HEK293T (cell line): Measurements from ENCODE around the gene TTLL6.
"Not testable (repeated sequence)": the region's sequence is repeated elsewhere in the genome, so short reads cannot be mapped to it uniquely, and the experiment has no call there.

Experiments
- CTCF ChIA-PET: fragments of 350-600 bp; formaldehyde crosslinking; extraction: SDS; loops from one replicate; lab custom pipeline; 2021; ENCODE audit warnings: antibody characterized with exemption, inconsistent platforms; lab: Yijun Ruan, JAX
- POLR2A ChIA-PET: fragments of 350-600 bp; formaldehyde crosslinking; extraction: SDS; loops from one replicate; lab custom pipeline; 2020; ENCODE audit warnings: antibody characterized with exemption, inconsistent platforms; lab: Yijun Ruan, JAX
- DNase-seq: peaks from one replicate; pipeline ENCODE4 v3.0.0; 2012; ENCODE audit warnings: mixed read lengths; ENCODE audit errors: extremely low spot score
- ARNT ChIP-seq: fragments of 450-650 bp; IDR thresholded peaks from 2 replicates; pipeline ENCODE4 v1.6.1; 2017; ENCODE audit warnings: mild to moderate bottlenecking
- BHLHE40 ChIP-seq: fragments of 450-650 bp; IDR thresholded peaks from 2 replicates; pipeline ENCODE4 v1.6.1; 2016; ENCODE audit warnings: mild to moderate bottlenecking, moderate library complexity, borderline replicate concordance
- CTBP1 ChIP-seq: fragments of 450-650 bp; IDR thresholded peaks from 2 replicates; pipeline ENCODE4 v1.6.1; 2016; ENCODE audit warnings: borderline replicate concordance
- ELF4 ChIP-seq: fragments of 450-650 bp; IDR thresholded peaks from 2 replicates; pipeline ENCODE4 v1.6.1; 2017; ENCODE audit warnings: antibody characterized with exemption
- FOXA1 ChIP-seq: fragments of 450-650 bp; IDR thresholded peaks from 2 replicates; pipeline ENCODE4 v1.6.1; 2016; ENCODE audit warnings: mild to moderate bottlenecking
- FOXK2 ChIP-seq: fragments of 450-650 bp; IDR thresholded peaks from 2 replicates; pipeline ENCODE4 v1.6.1; 2016; ENCODE audit warnings: mild to moderate bottlenecking
- FOXM1 ChIP-seq: fragments of 450-650 bp; IDR thresholded peaks from 2 replicates; pipeline ENCODE4 v1.6.1; 2017; ENCODE audit warnings: mild to moderate bottlenecking, borderline replicate concordance
- HDGF ChIP-seq: fragments of 450-650 bp; IDR thresholded peaks from 2 replicates; pipeline ENCODE4 v1.6.1; 2017; ENCODE audit warnings: antibody characterized with exemption, borderline replicate concordance
- L3MBTL2 ChIP-seq: fragments of 450-650 bp; conservative IDR thresholded peaks from 2 replicates; pipeline ENCODE4 v1.6.1; 2016; ENCODE audit warnings: mild to moderate bottlenecking
- LEF1 ChIP-seq: fragments of 450-650 bp; IDR thresholded peaks from 2 replicates; pipeline ENCODE4 v1.6.1; 2017; ENCODE audit warnings: mild to moderate bottlenecking, borderline replicate concordance
- NFRKB ChIP-seq: fragments of 450-650 bp; IDR thresholded peaks from 2 replicates; pipeline ENCODE4 v1.6.1; 2016; ENCODE audit warnings: mild to moderate bottlenecking, moderate library complexity
- PKNOX1 ChIP-seq: fragments of 450-650 bp; IDR thresholded peaks from 2 replicates; pipeline ENCODE4 v1.6.1; 2016
- SP1 ChIP-seq: fragments of 450-650 bp; IDR thresholded peaks from 2 replicates; pipeline ENCODE4 v1.6.1; 2017
- SUZ12 ChIP-seq: fragments of 450-650 bp; IDR thresholded peaks from 2 replicates; pipeline ENCODE4 v1.6.1; 2016; ENCODE audit warnings: mild to moderate bottlenecking
- TARDBP ChIP-seq: fragments of 450-650 bp; IDR thresholded peaks from 2 replicates; pipeline ENCODE4 v1.6.1; 2016
- ZNF384 ChIP-seq: fragments of 450-650 bp; IDR thresholded peaks from 2 replicates; pipeline ENCODE4 v1.6.1; 2016

Gene TTLL6

GRCh38 chr17:48834973-48835372 is 17.9 kb upstream of the TTLL6 start:
- DNase-seq, result no peak
- ChIA-PET CTCF (interaction anchor here (0.6 to 0.7 kb wide), 2 partner anchors 30 to 144 kb away, joined by 3 read pairs; no protein-coding TSS in a partner anchor), POLR2A (no interaction called here)
- no peak for TF ChIP-seq ELF4
- no peak for TF ChIP-seq L3MBTL2
- TF ChIP-seq TARDBP, result no peak
- no peak for TF ChIP-seq ARNT
- no peak for TF ChIP-seq FOXK2
- no peak for TF ChIP-seq FOXA1
- TF ChIP-seq BHLHE40, result no peak
- TF ChIP-seq NFRKB, result no peak
- TF ChIP-seq LEF1, result no peak
- TF ChIP-seq ZNF384, result no peak
- TF ChIP-seq SP1, result no peak

- ChIA-PET POLR2A (interaction anchor here (1.1 to 1.4 kb wide), 5 partner anchors 9 to 103 kb away, joined by 3 to 7 read pairs (median 3); partner anchors contain the start of gene HOXB13), CTCF (interaction anchor here (1.5 to 1.7 kb wide), 2 partner anchors 47 to 53 kb away, joined by 3 to 5 read pairs; no protein-coding TSS in a partner anchor)
- TF ChIP-seq SUZ12, result no peak
- no peak for TF ChIP-seq FOXM1
- no peak for TF ChIP-seq ZNF384
- no peak for TF ChIP-seq L3MBTL2
- no peak for TF ChIP-seq CTBP1
- no peak for TF ChIP-seq LEF1
- no peak for TF ChIP-seq SP1
- no peak for TF ChIP-seq NFRKB
- TF ChIP-seq ARNT, result no peak
- DNase-seq, result no peak
Measured at GRCh38 chr17:48831549-48831883, 14.5 kb upstream of the TTLL6 start.

GRCh38 chr17:48830840-48831548 is 14.0 kb upstream of the TTLL6 start, which contains the start of gene CALCOCO2:
CALCOCO2 (plus strand) TSS chr17:48831035; CDS start chr17:48841708, 10,673 bp downstream.
- ChIA-PET CTCF (interaction anchor here (1.3 to 1.7 kb wide), 3 partner anchors 26 to 53 kb away, joined by 3 to 5 read pairs (median 4); no protein-coding TSS in a partner anchor), POLR2A (interaction anchor here (0.8 to 1.2 kb wide), 3 partner anchors 9 to 102 kb away, joined by 3 to 4 read pairs (median 3); partner anchors contain the start of gene HOXB13)
- DNase-seq, result peak; percentile 98
- TF ChIP-seq CTBP1, result no peak
- peak; percentile 94; the same call in 1 of the 2 replicates for TF ChIP-seq HDGF

- CTCF ChIA-PET, result interaction anchor here (0.7 to 1.2 kb wide), 2 partner anchors 41 to 154 kb away, joined by 3 to 8 read pairs; no protein-coding TSS in a partner anchor
- no peak for TF ChIP-seq SP1
- peak; percentile 29; the same call in 1 of the 2 replicates for TF ChIP-seq ZNF384
- DNase-seq, result no peak
- POLR2A ChIA-PET, result no interaction called here
Measured at GRCh38 chr17:48825446-48826381, 8.7 kb upstream of the TTLL6 start.

GRCh38 chr17:48820936-48821335 is 3.9 kb upstream of the TTLL6 start:
- DNase-seq, CTCF ChIA-PET, POLR2A ChIA-PET: not testable (repeated sequence)

- DNase-seq, result no peak
- ChIA-PET CTCF (interaction anchor here (1.2 to 9.6 kb wide), 2 partner anchors 15 to 58 kb away, joined by 3 to 150 read pairs; no protein-coding TSS in a partner anchor), POLR2A (interaction anchor here (1.4 kb wide), 1 partner anchor 13 kb away, joined by 7 read pairs; no protein-coding TSS in a partner anchor)
- TF ChIP-seq SUZ12, result no peak
- TF ChIP-seq FOXM1, result no peak
- no peak for TF ChIP-seq SP1
- TF ChIP-seq ELF4, result no peak
- no peak for TF ChIP-seq TARDBP
- no peak for TF ChIP-seq FOXA1
- TF ChIP-seq ZNF384, result no peak
- TF ChIP-seq HDGF, result no peak
- TF ChIP-seq NFRKB, result no peak
- no peak for TF ChIP-seq FOXK2
- TF ChIP-seq BHLHE40, result no peak
- no peak for TF ChIP-seq L3MBTL2
- TF ChIP-seq LEF1, result no peak
- TF ChIP-seq CTBP1, result no peak
- TF ChIP-seq PKNOX1, result no peak
- no peak for TF ChIP-seq ARNT
Measured at GRCh38 chr17:48819466-48819865, 2.4 kb upstream of the TTLL6 start.

- ChIA-PET CTCF (interaction anchor here (1.1 to 9.6 kb wide), 5 partner anchors 14 to 139 kb away, joined by 3 to 150 read pairs (median 4); no protein-coding TSS in a partner anchor), POLR2A (interaction anchor here (0.8 to 1.4 kb wide), 2 partner anchors 14 to 74 kb away, joined by 3 to 7 read pairs; partner anchors contain the start of gene ATP5MC1)
- no peak for DNase-seq
Measured at GRCh38 chr17:48818361-48818841, 1.4 kb upstream of the TTLL6 start.

More at GRCh38 chr17:48818361-48818841, 1.4 kb upstream of the TTLL6 start:
- TF ChIP-seq ZNF384 (no peak), PKNOX1 (peak; percentile 71)
